ENCODE data around the gene IGFL3.
"Not testable (repeated sequence)": the region's sequence is repeated elsewhere in the genome, so short reads cannot be mapped to it uniquely, and the experiment has no call there.

IGFL3 gene

DNA sequence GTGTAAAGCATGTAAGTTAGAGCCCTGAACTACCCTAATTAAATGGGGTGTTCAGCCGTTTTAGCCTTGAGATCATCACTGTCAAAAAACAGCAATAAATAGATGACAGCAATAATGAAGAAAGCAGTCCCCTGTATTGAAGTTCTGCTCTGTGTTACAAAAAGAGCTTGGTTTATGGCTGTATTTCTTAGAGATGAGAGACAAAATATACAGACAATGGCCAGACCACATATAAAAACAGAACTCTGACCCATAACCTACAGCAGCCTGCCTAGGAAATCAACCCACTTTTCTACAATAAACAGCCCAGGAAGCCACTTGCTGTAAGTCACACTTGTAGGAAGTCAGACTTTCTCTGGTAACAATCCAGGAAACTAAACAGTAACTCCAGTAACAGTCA is 10.8 kb downstream of the IGFL3 start:
- TF ChIP-seq, protein P1, sequence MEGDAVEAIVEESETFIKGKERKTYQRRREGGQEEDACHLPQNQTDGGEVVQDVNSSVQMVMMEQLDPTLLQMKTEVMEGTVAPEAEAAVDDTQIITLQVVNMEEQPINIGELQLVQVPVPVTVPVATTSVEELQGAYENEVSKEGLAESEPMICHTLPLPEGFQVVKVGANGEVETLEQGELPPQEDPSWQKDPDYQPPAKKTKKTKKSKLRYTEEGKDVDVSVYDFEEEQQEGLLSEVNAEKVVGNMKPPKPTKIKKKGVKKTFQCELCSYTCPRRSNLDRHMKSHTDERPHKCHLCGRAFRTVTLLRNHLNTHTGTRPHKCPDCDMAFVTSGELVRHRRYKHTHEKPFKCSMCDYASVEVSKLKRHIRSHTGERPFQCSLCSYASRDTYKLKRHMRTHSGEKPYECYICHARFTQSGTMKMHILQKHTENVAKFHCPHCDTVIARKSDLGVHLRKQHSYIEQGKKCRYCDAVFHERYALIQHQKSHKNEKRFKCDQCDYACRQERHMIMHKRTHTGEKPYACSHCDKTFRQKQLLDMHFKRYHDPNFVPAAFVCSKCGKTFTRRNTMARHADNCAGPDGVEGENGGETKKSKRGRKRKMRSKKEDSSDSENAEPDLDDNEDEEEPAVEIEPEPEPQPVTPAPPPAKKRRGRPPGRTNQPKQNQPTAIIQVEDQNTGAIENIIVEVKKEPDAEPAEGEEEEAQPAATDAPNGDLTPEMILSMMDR (IDR thresholded peaks at IDR 0.05; ENCODE audit: extremely low read depth, insufficient read depth, missing control alignments): no peak

GRCh38 chr19:46112527-46112926 is 12.0 kb downstream of the IGFL3 start:
- TF ChIP-seq, protein P1 (IDR thresholded peaks at IDR 0.05; ENCODE audit: extremely low read depth, insufficient read depth, missing control alignments): no peak
- in situ Hi-C loops (cut with MboI; ENCODE audit: low pct_unique_long_range_greater_than_20kb, low sequenced_read_pairs, unreplicated experiment): no loop called here
- no peak for DNase-seq (ENCODE audit: low spot score)

More for the DNA sequence above, 10.8 kb downstream of the IGFL3 start:
- DNase-seq (ENCODE audit: low spot score): no peak
- in situ Hi-C loops (cut with MboI; ENCODE audit: low pct_unique_long_range_greater_than_20kb, low sequenced_read_pairs, unreplicated experiment): no loop called here

- in situ Hi-C loops (cut with MboI; ENCODE audit: low pct_unique_long_range_greater_than_20kb, low sequenced_read_pairs, unreplicated experiment): no loop called here
- no peak for DNase-seq (ENCODE audit: low spot score)
- TF ChIP-seq, protein P1 (IDR thresholded peaks at IDR 0.05; ENCODE audit: extremely low read depth, insufficient read depth, missing control alignments): no peak
Measured at GRCh38 chr19:46111376-46111775, 13.1 kb downstream of the IGFL3 start.

DNA sequence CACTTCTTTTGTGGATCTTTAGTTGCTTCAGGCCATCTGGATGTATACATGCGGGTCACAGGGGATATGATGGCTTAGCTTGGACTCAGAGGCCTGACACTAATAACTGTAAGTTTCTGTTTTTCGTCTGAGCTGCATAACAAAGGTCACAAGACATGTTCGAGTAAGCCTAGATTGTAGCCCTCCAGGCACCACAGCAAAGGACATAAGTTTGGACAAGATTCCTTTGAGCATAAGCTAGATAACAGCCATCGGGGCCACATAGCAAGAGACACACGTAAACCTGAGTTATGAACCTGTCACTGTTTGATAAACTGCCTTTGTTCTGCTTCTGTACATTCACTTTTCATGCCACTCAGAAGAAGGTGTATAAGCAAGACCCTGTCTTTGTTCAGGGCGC is 14.6 kb downstream of the IGFL3 start:
- TF ChIP-seq, protein P1 (IDR thresholded peaks at IDR 0.05; ENCODE audit: extremely low read depth, insufficient read depth, missing control alignments): no peak
- in situ Hi-C loops (cut with MboI; ENCODE audit: low pct_unique_long_range_greater_than_20kb, low sequenced_read_pairs, unreplicated experiment): no loop called here
- DNase-seq (ENCODE audit: low spot score): no peak

GRCh38 chr19:46107371-46107770 is 17.1 kb downstream of the IGFL3 start:
- in situ Hi-C loops (cut with MboI; ENCODE audit: low pct_unique_long_range_greater_than_20kb, low sequenced_read_pairs, unreplicated experiment): no loop called here
- TF ChIP-seq, protein P1 (IDR thresholded peaks at IDR 0.05; ENCODE audit: extremely low read depth, insufficient read depth, missing control alignments): no peak
- no peak for DNase-seq (ENCODE audit: low spot score)

GRCh38 chr19:46102333-46102732 is 22.2 kb downstream of the IGFL3 start:
- in situ Hi-C loops (cut with MboI; ENCODE audit: low pct_unique_long_range_greater_than_20kb, low sequenced_read_pairs, unreplicated experiment): not testable (repeated sequence)

DNA sequence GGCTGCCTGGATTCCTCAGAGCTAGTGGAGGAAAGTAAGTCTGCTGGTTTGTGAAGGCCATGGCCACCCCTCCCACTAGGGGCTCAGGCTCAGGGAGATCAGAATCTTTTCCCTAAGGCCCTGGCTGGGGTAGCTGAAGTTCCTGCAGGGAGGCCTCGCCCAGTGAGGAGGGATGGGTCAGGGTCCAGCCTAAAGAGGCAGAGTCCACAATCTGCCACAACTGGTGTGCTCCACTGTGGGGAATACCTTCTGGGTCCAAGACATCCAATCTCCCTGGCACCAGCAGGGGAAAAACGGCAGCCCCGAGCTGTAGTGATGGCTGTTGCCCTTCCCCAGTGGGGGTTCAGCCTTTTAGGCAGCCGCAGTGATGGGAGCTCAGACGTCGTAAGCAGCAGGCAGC is 23.2 kb downstream of the IGFL3 start:
- in situ Hi-C loops (cut with MboI; ENCODE audit: low pct_unique_long_range_greater_than_20kb, low sequenced_read_pairs, unreplicated experiment): no loop called here
- TF ChIP-seq, protein P1 (IDR thresholded peaks at IDR 0.05; ENCODE audit: extremely low read depth, insufficient read depth, missing control alignments): no peak
- no peak for DNase-seq (ENCODE audit: low spot score)

More at GRCh38 chr19:46102333-46102732, 22.2 kb downstream of the IGFL3 start:
- DNase-seq (ENCODE audit: low spot score): not testable (repeated sequence)

Measured in GM13977 (cell line).